K562 (cell line): Measurements from ENCODE around the gene SOWAHA. TPM values are rescaled to one million over a fixed set of nuclear protein-coding genes. Genes with fewer than 3 reads are reported as not detected.

Source experiments
- BRD9 ChIP-seq: fragments of 450-650 bp; IDR thresholded peaks from 2 replicates; pipeline ENCODE4 v1.6.1; 2018; ENCODE audit warnings: low read depth; ENCODE audit not compliant: partially characterized antibody
- CC2D1A ChIP-seq: fragments of 450-650 bp; IDR thresholded peaks from 2 replicates; pipeline ENCODE4 v1.6.1; 2017; ENCODE audit warnings: mild to moderate bottlenecking
- CTBP1 ChIP-seq: fragments of 450-650 bp; IDR thresholded peaks from 2 replicates; pipeline ENCODE4 v1.6.1; 2016; ENCODE audit warnings: borderline replicate concordance
- ETS1 ChIP-seq: conservative IDR thresholded peaks from 2 replicates; pipeline ENCODE4 v1.6.1; 2011; ENCODE audit warnings: low read depth, mild to moderate bottlenecking, low read length; ENCODE audit not compliant: control insufficient read depth
- HDAC1 ChIP-seq, 2 experiments: fragments of 450-650 bp; IDR thresholded peaks; 2 replicates each; pipeline ENCODE4 v1.6.1; 2016 to 2017; ENCODE audit warnings: inconsistent platforms in 1 of 2, mild to moderate bottlenecking in 1 of 2, moderate library complexity in 1 of 2
- HDGF ChIP-seq: fragments of 450-650 bp; IDR thresholded peaks from 2 replicates; pipeline ENCODE4 v1.6.1; 2016
- MXI1 ChIP-seq: IDR thresholded peaks from 2 replicates; pipeline ENCODE4 v1.6.1; 2011; ENCODE audit warnings: low read depth, mild to moderate bottlenecking, improper control_type of control experiment, low read length
- NR2C2 ChIP-seq, 2 experiments: fragments of 200-800 bp in 1 of 2; sonication (Bioruptor generic) in 1 of 2; sonication (generic) in 1 of 2; formaldehyde crosslinking in 1 of 2; IDR thresholded peaks; 2 replicates each; pipeline versions ENCODE4 v1.6.1 to v1.8.0; 2016 to 2022; ENCODE audit warnings: mild to moderate bottlenecking in 1 of 2, missing compliant biosample characterization in 1 of 2, missing genetic modification characterization in 1 of 2, missing genetic modification reagents in 1 of 2
- PHF8 ChIP-seq: fragments of 200-600 bp; sonication (generic); IDR thresholded peaks from 2 replicates; pipeline ENCODE4 v1.6.1; 2012; ENCODE audit warnings: mixed run types, mild to moderate bottlenecking, inconsistent platforms, low read length, moderate library complexity, borderline replicate concordance
- RBBP5 ChIP-seq: fragments of 200-600 bp; sonication (generic); IDR thresholded peaks from 2 replicates; pipeline ENCODE4 v1.6.1; 2012; ENCODE audit warnings: borderline replicate concordance, mild to moderate bottlenecking, low read length, control low read depth, inconsistent platforms; ENCODE audit not compliant: insufficient read depth, poor library complexity, severe bottlenecking
- RBM22 ChIP-seq: fragments of 200-400 bp; formaldehyde crosslinking; IDR thresholded peaks from 2 replicates; pipeline ENCODE4 v1.6.1; 2018; ENCODE audit warnings: low read length, low read depth; ENCODE audit not compliant: poor library complexity, severe bottlenecking
- RBM25 ChIP-seq: fragments of 200-400 bp; formaldehyde crosslinking; IDR thresholded peaks from 2 replicates; pipeline ENCODE4 v1.6.1; 2018; ENCODE audit warnings: low read length, low read depth, moderate library complexity; ENCODE audit not compliant: severe bottlenecking
- RCOR1 ChIP-seq, 2 experiments: IDR thresholded peaks; 2 replicates each; pipeline ENCODE4 v1.6.1; 2012; ENCODE audit warnings: low read depth in 2 of 2, low read length in 2 of 2, borderline replicate concordance in 1 of 2, improper control_type of control experiment in 1 of 2
- SMARCA4 ChIP-seq: fragments of 450-650 bp; IDR thresholded peaks from 2 replicates; pipeline ENCODE4 v1.6.1; 2016
- TFAP4 ChIP-seq: sonication (generic); formaldehyde crosslinking; IDR thresholded peaks from 2 replicates; pipeline ENCODE4 v1.8.0; 2022; ENCODE audit warnings: missing genetic modification reagents, mild to moderate bottlenecking, moderate library complexity, borderline replicate concordance
- ZNF507 ChIP-seq: conservative IDR thresholded peaks from 2 replicates; pipeline ENCODE4 v1.6.1; 2017; ENCODE audit warnings: missing genetic modification characterization, missing compliant biosample characterization
- ZNF518B ChIP-seq: fragments of 250-450 bp; sonication (Bioruptor Pico); IDR thresholded peaks from 2 replicates; pipeline ENCODE4 v1.5.0; 2021; ENCODE audit warnings: mild to moderate bottlenecking, moderate library complexity
- polyA plus RNA-seq, 8 experiments: library from polyadenylated mRNA; depleted of rRNA in 4 of 8; stranded (reverse) in 5 of 8; unstranded in 3 of 8; fragments of >200 nt; fragmentation: Nextera tagmentation in 2 of 8; fragmentation: Illumina TruSeq in 1 of 8; extraction: Ambion mirVana in 2 of 8; extraction: Trizol in 1 of 8; gene quantifications; 2 replicates each; pipeline versions ENCODE4 v1.2.1 to v1.2.3, GENCODE V29; 2011 to 2014; ENCODE audit warnings: inconsistent platforms in 1 of 8, missing spikeins in 1 of 8
- total RNA-seq, 7 experiments: library from RNA; depleted of rRNA in 6 of 7; stranded (reverse); fragments of >200 nt in 6 of 7; fragmentation: Illumina TruSeq in 2 of 7; extraction: Trizol in 2 of 7; gene quantifications; 2 replicates each; pipeline versions ENCODE4 v1.2.1 to v1.2.3, GENCODE V29; 2011 to 2021; ENCODE audit warnings: low replicate concordance in 1 of 7
- TF ChIP-seq, protein P1 (sequence below), 2 experiments: fragments of 250-450 bp in 1 of 2; fragments of 450-650 bp in 1 of 2; sonication (Bioruptor Pico) in 1 of 2; IDR thresholded peaks; 2 replicates each; pipeline versions ENCODE4 v1.6.1 to v1.8.0; 2016 to 2021; ENCODE audit warnings: mild to moderate bottlenecking in 2 of 2, moderate library complexity in 2 of 2, missing compliant biosample characterization in 1 of 2, missing genetic modification characterization in 1 of 2

The SOWAHA gene
- total and polyA plus RNA-seq, 9 of the 15 experiments (the other 6 are each of a cell fraction or from before 2014, with no cell fraction given): not detected

DNA sequence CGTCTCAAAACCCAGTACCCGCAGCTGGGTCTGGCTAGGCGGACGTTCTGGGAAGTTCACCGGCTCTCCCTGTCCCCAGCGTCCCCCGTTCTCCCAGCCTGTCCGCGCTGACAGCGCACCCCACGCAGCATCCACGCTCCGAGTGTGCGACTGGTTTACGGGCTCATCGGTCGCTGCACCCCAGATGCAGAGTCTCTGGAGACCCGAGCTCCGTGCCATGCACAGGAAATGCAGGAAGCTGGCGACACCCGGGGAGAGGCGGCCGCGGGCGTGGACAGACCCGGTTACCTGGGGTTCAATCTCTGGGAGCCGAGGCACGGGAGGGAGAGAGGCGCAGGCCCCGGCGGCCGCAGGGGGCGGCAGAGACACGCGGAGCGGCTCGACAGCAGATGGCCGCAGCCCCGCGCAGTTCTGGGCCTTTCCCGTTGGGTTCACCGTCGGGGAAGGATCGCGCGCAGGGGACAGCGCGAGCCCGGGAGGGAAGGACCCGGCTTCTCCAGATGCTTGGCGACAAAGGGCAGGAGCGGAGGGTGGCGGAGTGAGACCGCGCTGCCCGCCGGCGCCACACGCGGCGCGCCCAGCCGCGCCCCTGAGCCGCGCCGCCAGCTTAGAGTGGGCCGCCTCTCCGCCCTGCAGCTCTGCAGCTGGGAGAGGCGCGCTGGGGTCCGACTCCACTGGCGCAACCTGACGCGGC, 16.8 kb downstream of the SOWAHA start (continued):
- TF ChIP-seq, protein P1, sequence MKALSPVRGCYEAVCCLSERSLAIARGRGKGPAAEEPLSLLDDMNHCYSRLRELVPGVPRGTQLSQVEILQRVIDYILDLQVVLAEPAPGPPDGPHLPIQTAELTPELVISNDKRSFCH (CRISPR knock-in tag; IDR thresholded peaks at IDR 0.05): no peak
- TF ChIP-seq, protein P1 (tag; IDR thresholded peaks at IDR 0.05): 0 out of 2 replicates have a peak, but pooled peaks have one; percentile 38
- TF ChIP-seq BRD9: no peak
- no peak for TF ChIP-seq SMARCA4
- TF ChIP-seq ZNF507 (tag): no peak
- TF ChIP-seq RBM22: peak; percentile 71
- TF ChIP-seq RBBP5: peak; percentile 37
- 0 out of 4 replicates have a peak, but pooled peaks of 1 of the 2 experiments have one; percentile 34 for TF ChIP-seq RCOR1 (IDR thresholded peaks at IDR 0.05; ENCODE audit: borderline replicate concordance in 1 of 2, low read depth in 2 of 2, low read length in 2 of 2)
- TF ChIP-seq ZNF518B (CRISPR knock-in tag): no peak
- peak in 1 of 2 experiments; percentile 58; a peak in 2 of 4 replicates for TF ChIP-seq HDAC1 (IDR thresholded peaks at IDR 0.05)
- TF ChIP-seq NR2C2 (CRISPR knock-in tag; IDR thresholded peaks at IDR 0.05): peak; percentile 34; the same call in 1 of the 2 replicates
- TF ChIP-seq NR2C2 (tag; IDR thresholded peaks at IDR 0.05): 0 out of 2 replicates have a peak, but pooled peaks have one; percentile 10
- no peak for TF ChIP-seq PHF8
- peak; percentile 97 for TF ChIP-seq CTBP1
- 0 out of 2 replicates have a peak, but pooled peaks have one; percentile 24 for TF ChIP-seq CC2D1A
- 0 out of 2 replicates have a peak, but pooled peaks have one; percentile 48 for TF ChIP-seq ETS1
- no peak for TF ChIP-seq HDGF
- peak; percentile 81 for TF ChIP-seq TFAP4 (CRISPR knock-in tag)
- TF ChIP-seq RBM25: no peak
- no peak for TF ChIP-seq MXI1
